HuH-7.5 (cell line): ENCODE results near the gene HPS4.
"Not testable (repeated sequence)": the region's sequence is repeated elsewhere in the genome, so short reads cannot be mapped to it uniquely, and the experiment has no call there.

Experiments
- DNase-seq: peaks from one replicate; pipeline ENCODE4 v3.0.0; 2011; ENCODE audit warnings: low spot score

HPS4 gene

DNA sequence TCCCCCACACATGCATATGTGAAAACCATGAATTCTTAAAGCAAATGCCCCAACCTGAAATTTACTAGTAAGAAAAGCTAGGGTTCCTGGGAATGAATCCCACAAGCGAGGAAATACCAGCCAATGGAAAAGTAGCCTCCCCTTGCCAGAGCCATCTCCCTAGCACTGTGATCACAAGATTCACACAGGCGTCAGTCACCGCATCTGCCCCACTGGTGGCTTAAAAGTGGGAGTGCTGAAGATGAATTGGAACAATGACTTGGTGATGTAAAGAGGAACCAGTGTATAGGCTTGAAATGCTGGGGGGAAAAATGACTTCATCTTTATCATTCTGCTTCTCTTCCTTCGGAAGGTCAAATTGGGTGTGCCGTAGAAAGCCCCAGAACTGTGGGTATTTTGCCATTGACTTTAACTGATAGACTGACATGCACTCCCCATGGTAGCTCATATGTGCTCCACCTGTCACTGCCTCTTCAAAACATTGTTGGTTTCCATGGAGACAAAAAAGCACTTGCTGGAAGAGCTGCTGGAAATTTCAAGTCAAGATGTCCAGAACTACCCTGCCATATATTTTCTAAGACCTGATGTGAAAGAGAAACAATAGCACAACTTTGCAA is 73.8 kb downstream of the HPS4 start:
- no peak for DNase-seq

DNA sequence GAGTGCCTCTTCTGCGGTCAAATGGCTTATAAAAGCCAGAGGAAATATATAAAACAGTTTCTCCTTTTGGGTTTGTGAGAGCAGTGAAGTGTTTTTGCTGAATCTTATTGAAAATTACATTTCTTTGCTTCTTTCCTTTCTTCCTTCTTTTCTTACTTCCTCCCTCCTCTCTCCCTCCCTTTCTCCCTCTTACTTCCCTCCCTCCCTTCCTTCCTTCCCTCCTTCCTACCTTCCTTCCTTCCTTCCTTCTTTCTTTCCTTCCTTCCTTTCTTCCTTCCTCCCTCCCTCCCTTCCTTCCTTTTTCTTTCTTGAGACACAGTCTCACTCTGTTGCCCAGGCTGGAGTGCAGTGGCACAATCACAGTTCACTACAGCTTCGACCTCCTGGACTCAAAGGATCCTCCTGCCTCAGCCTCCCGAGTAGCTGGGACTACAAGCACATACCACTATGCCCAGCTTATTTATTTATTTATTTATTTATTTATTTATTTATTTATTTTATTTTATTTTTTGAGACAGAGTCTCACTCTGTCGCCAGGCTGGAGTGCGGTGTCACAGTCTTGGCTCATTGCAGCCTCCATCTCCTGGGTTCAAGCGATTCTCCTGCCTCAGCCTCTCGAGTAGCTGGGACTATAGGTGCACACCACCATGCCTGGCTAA is 74.9 kb downstream of the HPS4 start:
- not testable (repeated sequence) for DNase-seq

DNA sequence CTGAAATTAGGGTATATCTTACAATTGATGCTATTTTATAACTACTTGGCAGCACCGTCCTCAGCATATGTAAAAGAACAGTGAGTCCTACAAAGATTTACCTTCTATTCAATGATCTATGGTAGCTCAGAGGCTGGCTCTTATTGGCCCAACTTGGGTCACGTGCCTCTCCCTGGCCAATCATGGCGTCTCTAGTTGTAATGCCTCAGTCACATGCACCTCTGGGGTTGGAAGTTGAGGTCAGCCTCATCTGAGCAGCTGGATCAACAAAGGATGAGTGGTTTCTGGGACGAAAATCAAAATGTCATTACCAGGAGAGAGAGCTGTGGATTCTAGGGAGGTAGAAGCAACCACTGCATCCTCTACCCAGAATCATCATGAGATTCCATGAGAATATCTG is 77.5 kb downstream of the HPS4 start:
- no peak for DNase-seq

DNA sequence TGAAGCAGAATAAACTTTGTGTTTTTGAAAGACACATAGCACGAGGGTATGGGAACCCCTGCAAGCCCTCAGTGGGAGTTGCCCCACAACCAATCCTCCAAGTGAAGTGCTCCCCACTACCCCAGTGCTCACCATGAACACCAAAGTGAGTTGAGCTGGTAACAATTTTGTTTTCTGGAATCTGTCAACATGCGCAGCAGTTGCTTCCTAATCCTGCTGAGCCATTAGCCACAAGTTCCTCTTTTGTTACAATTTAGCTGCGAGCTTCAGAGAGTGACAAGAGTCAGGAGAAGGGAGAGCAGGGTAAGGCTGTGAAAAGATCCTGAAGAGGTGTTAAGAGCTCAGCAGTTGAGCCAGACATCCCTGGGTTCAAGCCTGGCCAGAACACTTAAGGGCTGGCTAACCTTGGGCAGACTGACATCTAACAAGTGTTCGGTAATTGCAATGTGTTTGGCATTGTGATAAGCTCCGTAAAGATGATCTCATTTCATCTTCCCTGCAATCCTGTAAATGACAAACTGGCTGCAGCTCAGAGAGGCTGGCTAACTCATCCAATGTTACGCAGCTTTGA is 78.6 kb downstream of the HPS4 start:
- DNase-seq, result no peak

DNA sequence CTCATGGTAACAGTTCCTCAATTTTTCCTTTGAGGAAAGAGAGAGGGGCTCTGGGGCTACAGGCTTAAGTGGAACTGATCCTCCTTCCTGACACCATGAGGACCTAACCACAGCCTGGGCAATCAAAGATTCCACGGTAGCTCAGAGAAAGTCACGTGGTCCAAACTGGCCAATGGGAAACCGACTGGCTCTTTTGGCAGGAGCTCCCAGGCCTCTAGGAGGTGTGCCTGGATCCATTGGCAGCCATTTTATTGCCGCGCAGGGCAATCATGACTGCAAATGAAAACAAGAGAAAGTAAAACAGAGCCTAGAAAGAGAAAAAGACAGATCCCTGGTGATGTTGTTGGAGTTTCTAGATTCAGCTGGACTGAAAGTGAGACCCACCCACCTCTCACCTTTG is 81.9 kb downstream of the HPS4 start:
- DNase-seq, result no peak
